Ovary (tissue), 9 donors: ENCODE data around the gene CHST14. TPM values are rescaled to one million over a fixed set of nuclear protein-coding genes. Genes with fewer than 3 reads are reported as not detected.

Experiments used
- DNase-seq, 5 donors: peaks; one replicate each; pipeline ENCODE4 v3.0.0-alpha.2; 2019 to 2020
- H3K27ac ChIP-seq, 2 donors: fragments of 200-600 bp; one replicate each; pipeline versions ENCODE4 v1.5.1 to v1.8.0; 2019 to 2022
- H3K27me3 ChIP-seq: fragments of 200-600 bp; one replicate; pipeline ENCODE4 v1.8.0; 2022
- H3K36me3 ChIP-seq: fragments of 200-600 bp; sonication (generic); one replicate; pipeline ENCODE4 v1.5.1; 2019
- H3K4me1 ChIP-seq: one replicate; pipeline ENCODE4 v1.8.1; 2013; ENCODE audit warnings: mild to moderate bottlenecking, moderate library complexity; ENCODE audit not compliant: insufficient read depth
- H3K4me3 ChIP-seq: fragments of 200-600 bp; sonication (generic); one replicate; pipeline ENCODE4 v1.5.1; 2017
- H3K9me3 ChIP-seq, 2 donors: fragments of 200-600 bp in 1 of 2; sonication (generic) in 1 of 2; one replicate each; pipeline versions ENCODE4 v1.5.1 to v1.8.1; 2013 to 2019; ENCODE audit warnings: mild to moderate bottlenecking in 1 of 2, moderate library complexity in 1 of 2
- CTCF ChIP-seq, 3 donors: fragments of 450-650 bp in 2 of 3; fragments of 200-600 bp in 1 of 3; IDR thresholded peaks; one replicate each; pipeline versions ENCODE4 v1.5.1 to v1.8.0; 2016 to 2022; ENCODE audit warnings: antibody characterized with exemption in 3 of 3, mild to moderate bottlenecking in 1 of 3
- EP300 ChIP-seq: sonication (generic); formaldehyde crosslinking; IDR thresholded peaks from one replicate; pipeline ENCODE4 v1.6.1; 2017; ENCODE audit warnings: antibody characterized with exemption
- POLR2A ChIP-seq: fragments of 450-650 bp; IDR thresholded peaks from one replicate; pipeline ENCODE4 v1.6.1; 2017; ENCODE audit warnings: antibody characterized with exemption, mild to moderate bottlenecking, moderate library complexity
- WGBS, 3 donors: extraction: QIAGEN DNeasy Blood & Tissue Kit in 1 of 3; methylation state at CpG; one replicate each; pipeline versions ENCODE4 v1.1.5 to v1.1.7; 2013 to 2017; 5-methylcytosine and 5-hydroxymethylcytosine counted together
- intact Hi-C, 4 donors: fragments of 100-400 bp; cut with DNase I; formaldehyde crosslinking; loops; one replicate each; pipeline versions ENCODE4 v1.11.0 to v1.15.1; 2022 to 2023
- polyA plus RNA-seq, 2 donors: library from polyadenylated mRNA; stranded (reverse); fragments of 200-250 nt in 1 of 2; fragments of 350-450 nt in 1 of 2; fragmentation: Illumina TruSeq in 1 of 2; extraction: RNeasy Lipid Tissue Mini Kit (QIAGEN cat#74804) in 1 of 2; gene quantifications; one replicate each; pipeline ENCODE4 v1.2.3, GENCODE V29; 2013 to 2014
- total RNA-seq, 7 donors: library from RNA; depleted of rRNA in 2 of 7; stranded (reverse); fragments of >200 nt in 2 of 7; fragmentation: NEBNext Ultra II Directional in 3 of 7; extraction: Animal tissue kit (Norgen Biotek cat#: 25700) in 3 of 7; gene quantifications; one replicate each; pipeline versions ENCODE4 v1.1.0 to v1.2.4, GENCODE V29; 2016 to 2023
- donor health status: DM: no; HTN: no; CAD: no; lungs with moderate emphysema.
- donor health status: DM: no; HTN: no; CAD: no.
- donor health status: Bipolar disorder and iron deficiency.
- donor health status: DM: yes; HTN: yes; CAD: no.
- donor health status: DM: no; HTN: no; CAD: no.
- donor health status: DM: yes; HTN: yes; CAD: no.

Gene CHST14
- total and polyA plus RNA-seq, 9 donors, result 8.2 to 28.3 (median 23.8) TPM

DNA sequence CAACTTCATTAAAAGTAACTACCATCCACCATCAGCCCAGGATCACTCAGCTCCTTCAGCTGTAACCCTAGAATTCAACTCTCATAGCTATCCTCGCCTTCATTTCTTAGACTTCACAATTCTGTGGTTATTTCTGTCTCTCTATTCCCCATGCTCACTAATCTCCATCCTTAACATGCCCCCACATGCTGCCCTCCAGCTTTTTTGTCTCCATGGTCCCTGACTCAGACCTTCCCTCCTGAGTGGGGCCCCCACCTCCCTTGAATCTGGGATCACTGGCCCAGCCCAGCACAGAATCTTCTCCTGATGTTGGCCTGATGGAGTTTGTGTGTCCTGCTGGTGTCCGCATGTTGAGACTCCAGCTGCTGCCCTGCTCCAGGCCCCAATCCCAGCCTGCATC, 41.7 kb downstream of the CHST14 start:
- DNase-seq, result peak in 1 of 5 donors; percentile 24
- intact Hi-C loops, result loop anchor here in 2 of 4 donors (10.0 kb wide), 2 partner anchors 48 to 382 kb away; partner anchors contain the start of gene VPS18 (in 1 of the 2)
- 95 to 100% (median 96%) methylated on average over 2 of the region's 2 CpGs for WGBS, 3 donors
- H3K4me1 ChIP-seq, result peaks cover 9% of the 10 kb centered on the region
- no peaks in the 10 kb centered on the region for H3K9me3 ChIP-seq
- TF ChIP-seq CTCF (IDR thresholded peaks at IDR 0.05) (no peak), POLR2A (no peak), EP300 (no peak)
- H3K27me3 ChIP-seq, result no peaks in the 10 kb centered on the region
- peak overlapping the region in 1 of 2 donors; percentile 76 for H3K27ac ChIP-seq
- H3K4me3 ChIP-seq, result no peak overlapping the region
- no peaks in the 10 kb centered on the region for H3K36me3 ChIP-seq

- Histone ChIP-seq H3K36me3 (no peaks in the 10 kb centered on the region), H3K4me1 (peaks cover 9% of the 10 kb centered on the region), H3K9me3 (no peaks in the 10 kb centered on the region), H3K27me3 (no peaks in the 10 kb centered on the region), H3K4me3 (no peak overlapping the region), H3K27ac (no peak overlapping the region)
- WGBS, 3 donors, result 80 to 91% (median 89%) methylated on average over 5 of the region's 5 CpGs
- DNase-seq, result no peak
- intact Hi-C loops, result loop anchor here in 2 of 4 donors (10.0 kb wide), 2 partner anchors 49 to 381 kb away; partner anchors contain the start of gene VPS18 (in 1 of the 2)
- TF ChIP-seq CTCF (IDR thresholded peaks at IDR 0.05) (no peak), EP300 (no peak), POLR2A (no peak)
Measured at GRCh38 chr15:40513609-40514008, 42.8 kb downstream of the CHST14 start.

- 89 to 93% (median 92%) methylated on average over 2 of the region's 2 CpGs for WGBS, 3 donors
- H3K4me1 ChIP-seq, result peaks cover 4% of the 10 kb centered on the region
- intact Hi-C loops, result loop anchor here in 2 of 4 donors (10.0 kb wide), 2 partner anchors 52 to 378 kb away; partner anchors contain the start of gene VPS18 (in 1 of the 2)
- H3K27me3 ChIP-seq, result no peaks in the 10 kb centered on the region
- TF ChIP-seq POLR2A, result no peak
- TF ChIP-seq EP300, result no peak
- no peak for TF ChIP-seq CTCF (IDR thresholded peaks at IDR 0.05)
- H3K9me3 ChIP-seq, result no peaks in the 10 kb centered on the region
- DNase-seq, result no peak
- H3K36me3 ChIP-seq, result no peaks in the 10 kb centered on the region
- H3K4me3 ChIP-seq, result no peak overlapping the region
- H3K27ac ChIP-seq, result no peak overlapping the region
Measured at GRCh38 chr15:40516322-40516721, 45.5 kb downstream of the CHST14 start.

Other genes starting within 250 kb of the CHST14 start
- gene PAK6, start 231.9 kb upstream of the CHST14 start, total RNA-seq, result 1 to 10 TPM in 6 of 7 donors, under 1 TPM in 1; 0.36 to 6.7 (median 1.6) TPM
- under 1 TPM; 0.47 to 0.52 TPM for gene PAK6, start 231.9 kb upstream of the CHST14 start, polyA plus RNA-seq
- gene ANKRD63, start 187.9 kb upstream of the CHST14 start, total RNA-seq, result under 1 TPM in 1 of 7 donors, not detected in 6; 0.27 TPM
- gene ANKRD63, start 187.9 kb upstream of the CHST14 start, polyA plus RNA-seq, result not detected
- 10 to 100 TPM in 1 of 7 donors, 1 to 10 TPM in 6; 1.9 to 13.9 (median 6.0) TPM for gene PLCB2, start 163.0 kb upstream of the CHST14 start, total RNA-seq
- 1 to 10 TPM; 3.2 to 8.6 TPM for gene PLCB2, start 163.0 kb upstream of the CHST14 start, polyA plus RNA-seq
- gene INAFM2, start 147.3 kb upstream of the CHST14 start, total RNA-seq, result 10 to 100 TPM in 6 of 7 donors, 1 to 10 TPM in 1; 8.1 to 50.6 (median 30.6) TPM
- gene INAFM2, start 147.3 kb upstream of the CHST14 start, polyA plus RNA-seq, result 10 to 100 TPM in 1 of 2 donors, 1 to 10 TPM in 1; 7.4 to 31.2 TPM
- gene CCDC9B, start 130.0 kb upstream of the CHST14 start, total RNA-seq, result 10 to 100 TPM in 4 of 7 donors, 1 to 10 TPM in 3; 1.8 to 22.2 (median 12.7) TPM
- gene CCDC9B, start 130.0 kb upstream of the CHST14 start, polyA plus RNA-seq, result 1 to 10 TPM; 2.9 to 4.3 TPM
- 1 to 10 TPM in 1 of 7 donors, not detected in 6; 4.5 TPM for gene PHGR1, start 120.0 kb upstream of the CHST14 start, total RNA-seq
- under 1 TPM in 1 of 2 donors, not detected in 1; 0.96 TPM for gene PHGR1, start 120.0 kb upstream of the CHST14 start, polyA plus RNA-seq
- gene DISP2, start 112.8 kb upstream of the CHST14 start, total RNA-seq, result 10 to 100 TPM in 1 of 7 donors, 1 to 10 TPM in 3, under 1 TPM in 1, not detected in 2; 0.48 to 12.9 (median 1.5) TPM
- 1 to 10 TPM; 2.3 to 8.2 TPM for gene DISP2, start 112.8 kb upstream of the CHST14 start, polyA plus RNA-seq
- 1 to 10 TPM; 6.0 to 7.9 (median 6.6) TPM for gene KNSTRN, start 88.3 kb upstream of the CHST14 start, total RNA-seq
- 10 to 100 TPM in 1 of 2 donors, 1 to 10 TPM in 1; 5.8 to 10.7 TPM for gene KNSTRN, start 88.3 kb upstream of the CHST14 start, polyA plus RNA-seq
- gene IVD, start 65.2 kb upstream of the CHST14 start, total RNA-seq, result 100 to 1,000 TPM in 1 of 7 donors, 10 to 100 TPM in 6; 51.5 to 105 (median 91.7) TPM
- 10 to 100 TPM; 53.2 to 98.4 TPM for gene IVD, start 65.2 kb upstream of the CHST14 start, polyA plus RNA-seq
- gene BAHD1, start 30.0 kb upstream of the CHST14 start, total RNA-seq, result 10 to 100 TPM; 16.0 to 67.3 (median 45.7) TPM
- 10 to 100 TPM; 14.8 to 21.2 TPM for gene BAHD1, start 30.0 kb upstream of the CHST14 start, polyA plus RNA-seq
- gene CCDC32, start 94.1 kb downstream of the CHST14 start, total RNA-seq, result 10 to 100 TPM; 21.0 to 57.6 (median 31.0) TPM
- 10 to 100 TPM; 26.9 to 32.0 TPM for gene CCDC32, start 94.1 kb downstream of the CHST14 start, polyA plus RNA-seq
- gene RPUSD2, start 98.3 kb downstream of the CHST14 start, total RNA-seq, result 10 to 100 TPM in 4 of 7 donors, 1 to 10 TPM in 3; 2.9 to 13.0 (median 11.1) TPM
- 1 to 10 TPM; 5.4 to 9.7 TPM for gene RPUSD2, start 98.3 kb downstream of the CHST14 start, polyA plus RNA-seq
- gene KNL1, start 123.3 kb downstream of the CHST14 start, total RNA-seq, result 1 to 10 TPM in 2 of 7 donors, under 1 TPM in 5; 0.13 to 1.4 (median 0.48) TPM
- gene KNL1, start 123.3 kb downstream of the CHST14 start, polyA plus RNA-seq, result under 1 TPM; 0.15 to 0.77 TPM
- 1 to 10 TPM in 1 of 7 donors, under 1 TPM in 3, not detected in 3; 0.41 to 2.5 (median 0.52) TPM for gene RAD51, start 224.2 kb downstream of the CHST14 start, total RNA-seq
- gene RAD51, start 224.2 kb downstream of the CHST14 start, polyA plus RNA-seq, result 1 to 10 TPM in 1 of 2 donors, under 1 TPM in 1; 0.85 to 1.8 TPM